GM21717 (cell line): ENCODE measurements around the gene ASIC1.
A peak's percentile ranks its signal among the peaks of the same experiment; 100 is the strongest.
"Not testable (repeated sequence)": the region's sequence is repeated elsewhere in the genome, so short reads cannot be mapped to it uniquely, and the experiment has no call there.

Experiments
- ATAC-seq: cut with Tn5 transposase; IDR thresholded peaks from one replicate; pipeline ENCODE4 v1.9.1; 2021; ENCODE audit warnings: mild to moderate bottlenecking, moderate library complexity; ENCODE audit not compliant: unreplicated experiment

The ASIC1 gene

DNA sequence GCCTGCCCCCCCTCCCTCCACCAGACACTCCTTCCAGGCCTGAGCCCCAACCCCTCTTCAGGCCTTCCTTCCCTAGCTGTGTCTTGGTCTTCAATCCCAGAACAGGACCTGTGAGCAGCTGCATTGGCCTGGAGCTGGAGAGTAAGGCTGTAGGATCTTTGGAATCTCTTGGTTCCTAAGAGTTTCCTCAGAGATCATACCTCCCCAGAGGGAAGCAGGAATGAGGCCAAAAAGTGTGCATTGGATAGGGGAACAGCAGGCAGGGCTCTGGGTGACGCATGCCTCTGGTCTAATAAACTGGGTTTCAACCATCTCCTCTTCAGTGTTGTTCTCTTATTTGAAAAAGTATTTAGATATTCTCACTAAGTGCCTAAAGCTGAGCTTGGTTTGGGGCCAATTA, 25.9 kb downstream of the ASIC1 start:
- no peak for ATAC-seq

DNA sequence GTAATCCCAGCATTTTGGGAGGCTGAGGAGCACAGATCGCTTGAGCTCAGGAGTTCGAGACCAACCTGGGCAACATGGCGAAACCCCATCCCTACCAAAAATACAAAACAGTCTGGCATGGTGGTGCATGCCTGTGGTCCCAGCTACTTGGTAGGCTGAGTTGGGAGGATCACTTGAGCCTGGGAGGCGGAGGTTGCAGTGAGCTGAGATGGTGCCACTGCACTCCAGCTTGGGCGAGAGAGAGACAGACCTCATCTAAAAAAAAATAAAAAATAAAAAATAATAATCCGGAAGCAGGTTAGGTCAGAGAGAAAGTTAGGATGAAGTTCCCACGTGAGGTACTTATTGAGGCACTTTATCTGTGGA, 27.0 kb downstream of the ASIC1 start:
- not testable (repeated sequence) for ATAC-seq

GRCh38 chr12:50084775-50085614, 27.6 kb downstream of the ASIC1 start, which contains the start of gene SMARCD1:
SMARCD1 (plus strand) TSS chr12:50085342; CDS start chr12:50085370, 28 bp downstream.
- peak; percentile 72 for ATAC-seq

DNA sequence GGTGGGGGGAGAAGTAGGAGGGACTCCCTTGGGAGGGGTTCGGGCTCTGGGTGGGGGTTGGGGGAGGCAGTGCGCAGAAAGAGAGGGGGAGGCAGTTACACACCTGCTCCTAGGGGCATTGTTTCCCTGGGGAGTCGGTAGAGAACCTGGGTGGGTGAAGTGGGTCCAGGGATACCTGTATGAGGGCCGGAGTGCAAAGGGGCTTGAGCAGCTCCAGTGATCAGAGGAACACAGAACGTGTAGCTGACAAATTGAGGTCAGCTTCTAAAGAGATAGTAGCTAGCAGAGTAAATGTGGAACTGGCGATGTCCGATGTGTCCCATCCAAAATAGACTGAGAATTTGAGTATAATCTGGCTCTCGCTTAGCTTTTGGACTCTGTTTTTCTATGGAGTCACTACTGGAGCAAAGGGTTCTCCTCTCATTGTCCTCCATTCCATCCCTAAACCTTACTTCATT, 28.2 kb downstream of the ASIC1 start:
- ATAC-seq, result peak; percentile 7

GRCh38 chr12:50086148-50086547, 28.8 kb downstream of the ASIC1 start:
- ATAC-seq, result no peak

DNA sequence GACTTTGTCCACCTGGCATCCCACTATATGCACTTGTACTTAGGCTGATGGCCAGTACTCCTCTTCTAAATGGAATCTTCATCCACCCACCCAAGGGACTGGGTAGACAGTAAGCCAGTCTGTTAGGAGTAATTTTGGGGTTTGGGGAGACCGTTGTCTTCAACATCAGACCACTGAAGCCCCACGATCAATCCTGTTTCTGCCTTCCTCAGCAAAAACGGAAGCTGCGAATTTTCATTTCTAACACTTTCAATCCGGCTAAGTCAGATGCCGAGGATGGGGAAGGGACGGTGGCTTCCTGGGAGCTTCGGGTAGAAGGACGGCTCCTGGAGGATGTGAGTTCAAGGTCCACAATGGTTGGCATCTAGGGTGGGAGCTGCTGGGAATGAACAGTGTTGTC, 29.8 kb downstream of the ASIC1 start:
- ATAC-seq, result no peak

- ATAC-seq, result no peak
Observed at GRCh38 chr12:50087995-50088394, 30.6 kb downstream of the ASIC1 start.

GRCh38 chr12:50088577-50089335, 31.4 kb downstream of the ASIC1 start:
- ATAC-seq, result no peak

- no peak for ATAC-seq
Observed at GRCh38 chr12:50089730-50090129, 32.3 kb downstream of the ASIC1 start.

- ATAC-seq, result no peak
Observed at GRCh38 chr12:50090391-50090790, 33.0 kb downstream of the ASIC1 start.

DNA sequence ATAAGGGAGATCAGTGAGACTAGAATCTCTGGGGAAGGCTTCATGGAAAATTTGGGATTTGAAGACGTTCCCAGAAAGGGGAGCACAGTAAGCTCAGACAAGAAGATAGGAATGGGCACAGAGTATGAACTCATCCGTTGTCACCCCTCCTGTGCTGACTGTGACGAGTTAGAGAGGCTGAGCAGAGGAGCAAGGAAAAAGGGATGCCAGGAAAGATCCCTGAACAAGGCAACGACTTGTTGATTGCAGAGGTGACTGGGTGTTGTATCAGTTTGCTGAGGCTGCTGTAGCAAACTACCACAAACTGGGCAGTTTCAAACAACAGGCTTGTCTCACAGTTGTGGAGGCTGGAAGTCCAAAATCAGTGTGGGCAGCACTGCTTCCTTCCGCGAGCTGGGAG, 40.6 kb downstream of the ASIC1 start:
- ATAC-seq, result no peak

DNA sequence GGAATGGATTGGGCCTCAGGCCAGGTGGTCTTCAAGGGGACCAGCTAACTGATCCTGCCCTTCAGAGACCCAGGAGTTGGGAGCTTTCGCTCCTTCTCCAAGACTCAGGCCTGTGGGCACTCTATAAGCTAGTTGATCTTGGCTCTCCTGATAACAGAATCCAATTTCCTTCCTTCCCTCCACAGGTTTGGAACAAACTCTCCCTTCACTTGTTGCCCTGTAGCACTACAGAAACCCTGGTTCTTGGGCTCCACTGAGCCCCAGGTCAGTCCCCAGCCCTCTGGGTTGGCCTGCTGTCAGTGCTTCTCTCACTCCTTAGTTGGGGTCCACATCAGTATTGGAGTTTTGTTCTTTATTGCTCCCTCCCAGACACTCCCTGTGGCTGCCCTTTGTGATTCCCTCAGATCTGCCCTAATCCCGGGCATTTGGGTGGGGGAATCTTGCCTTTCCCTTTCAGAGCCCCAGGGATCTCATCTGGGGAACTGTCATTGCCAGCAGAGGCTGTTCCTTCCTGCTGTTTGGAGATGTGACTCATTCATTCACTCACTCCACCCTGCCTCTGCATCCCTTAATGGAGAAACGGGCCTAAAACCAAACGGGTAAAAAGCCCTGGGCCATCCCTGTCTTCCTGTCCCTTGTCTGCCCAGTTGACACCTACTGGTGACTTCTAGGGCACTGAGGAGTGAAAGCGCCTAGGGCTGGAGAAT, 42.1 kb downstream of the ASIC1 start:
- no peak for ATAC-seq

DNA sequence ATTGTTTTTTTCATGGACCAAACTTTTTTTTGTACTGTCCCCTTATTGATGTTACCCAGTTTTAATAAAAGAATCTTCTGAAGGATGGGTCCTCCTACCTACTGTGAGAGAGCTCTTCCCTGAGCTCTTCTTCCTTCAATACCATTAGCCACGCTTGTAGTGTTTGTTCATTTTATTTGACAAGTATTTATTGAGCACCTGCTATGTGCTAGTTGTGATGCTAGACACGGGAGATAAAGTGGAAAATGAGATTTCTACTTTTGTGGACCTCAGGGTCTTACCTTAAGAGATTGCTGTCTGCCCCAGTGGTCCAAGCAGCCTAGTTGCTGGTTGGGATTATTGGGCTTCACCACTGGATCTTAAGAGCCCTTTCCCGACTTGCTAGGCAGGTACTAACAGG, 43.2 kb downstream of the ASIC1 start:
- ATAC-seq, result no peak

GRCh38 chr12:50101663-50102062, 44.3 kb downstream of the ASIC1 start:
- ATAC-seq, result no peak

DNA sequence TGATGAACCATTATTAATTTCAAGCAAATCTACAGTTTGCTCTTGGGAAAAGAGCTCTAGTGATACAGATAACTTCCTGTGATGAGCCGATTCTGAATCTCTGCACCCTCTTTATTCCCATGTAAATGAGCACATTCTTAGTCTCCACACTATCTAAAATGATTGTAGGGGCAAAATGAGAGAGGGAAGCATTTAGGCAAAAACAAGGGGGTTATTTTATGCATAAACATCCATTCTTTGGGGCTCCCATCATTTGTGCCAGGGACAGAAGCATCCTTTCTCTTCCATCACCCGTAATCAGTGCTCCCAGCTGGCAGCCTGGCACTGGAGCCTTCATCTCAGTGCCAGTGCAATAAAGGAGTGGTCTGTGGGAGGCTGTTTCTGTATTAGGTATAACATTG, 44.7 kb downstream of the ASIC1 start:
- no peak for ATAC-seq

- no peak for ATAC-seq
Observed at GRCh38 chr12:50102646-50103309, 45.4 kb downstream of the ASIC1 start.

DNA sequence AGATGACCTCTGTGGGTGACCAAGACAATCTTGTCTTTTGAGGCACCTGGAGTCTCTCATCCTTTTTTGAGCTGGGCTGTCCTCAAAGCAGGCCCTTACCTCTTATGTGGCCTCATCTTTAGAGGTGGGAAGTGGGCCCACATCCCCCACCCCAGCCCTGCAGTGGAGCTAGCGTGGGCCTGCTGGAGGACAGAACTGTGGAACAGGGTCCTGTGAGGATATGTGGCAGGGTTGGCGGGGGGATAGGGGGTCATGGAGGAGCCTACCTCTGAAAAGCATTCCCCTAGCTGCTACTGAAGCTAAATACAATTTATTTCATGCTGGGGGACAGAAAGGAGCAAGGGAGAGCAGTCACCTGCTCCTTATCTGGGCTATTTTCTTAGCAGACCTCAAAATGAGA, 46.0 kb downstream of the ASIC1 start:
- no peak for ATAC-seq

- no peak for ATAC-seq
Observed at GRCh38 chr12:50103767-50104321, 46.4 kb downstream of the ASIC1 start, which contains the start of gene GPD1. GPD1 (plus strand) TSS chr12:50104008; CDS start chr12:50104051, 43 bp downstream.

GRCh38 chr12:50104417-50105366, 47.3 kb downstream of the ASIC1 start:
- no peak for ATAC-seq
